CD4-positive, alpha-beta T cell treated with Interleukin-12 subunit alpha and Interleukin-12 subunit beta, for 1 hour (primary cell): ENCODE results near the gene TNFRSF12A.

Experiments used
- DNase-seq: peaks from one replicate; pipeline ENCODE4 v3.0.0-alpha.2; 2020

Gene TNFRSF12A

DNA sequence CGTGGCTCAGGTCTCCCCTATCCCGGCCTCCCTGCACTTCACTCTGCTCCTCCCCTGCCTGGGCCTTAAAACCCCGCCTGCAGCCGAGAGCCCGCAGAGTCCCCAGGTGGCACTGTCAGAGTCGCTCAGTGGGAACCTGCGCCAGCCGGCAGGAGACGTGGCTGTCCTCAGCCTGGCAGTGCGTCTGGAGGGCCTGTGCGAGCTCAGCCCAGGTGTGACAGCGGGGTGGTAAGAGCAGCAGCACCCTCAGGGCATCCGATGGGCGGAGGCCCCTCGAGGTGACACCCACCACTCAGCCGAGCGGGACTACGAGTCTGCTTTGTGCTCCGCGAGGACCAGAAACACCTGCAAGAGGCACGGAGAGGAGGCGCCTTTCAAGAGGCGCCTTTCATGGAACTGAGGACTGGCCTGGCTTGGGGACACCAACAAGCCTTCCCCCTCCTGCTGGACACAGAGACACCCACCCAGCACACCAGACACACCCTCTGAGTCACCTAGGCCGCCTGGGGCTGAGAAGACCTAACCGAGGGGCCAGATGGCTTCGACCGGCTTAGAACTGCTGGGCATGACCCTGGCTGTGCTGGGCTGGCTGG is 7.2 kb upstream of the TNFRSF12A start, which contains the start of gene CLDN9:
Gene CLDN9, plus strand, starts transcription at position 96 of the 593 bp plus-strand sequence. Its CDS starts 440 bp downstream, at position 536.
- no peak for DNase-seq

DNA sequence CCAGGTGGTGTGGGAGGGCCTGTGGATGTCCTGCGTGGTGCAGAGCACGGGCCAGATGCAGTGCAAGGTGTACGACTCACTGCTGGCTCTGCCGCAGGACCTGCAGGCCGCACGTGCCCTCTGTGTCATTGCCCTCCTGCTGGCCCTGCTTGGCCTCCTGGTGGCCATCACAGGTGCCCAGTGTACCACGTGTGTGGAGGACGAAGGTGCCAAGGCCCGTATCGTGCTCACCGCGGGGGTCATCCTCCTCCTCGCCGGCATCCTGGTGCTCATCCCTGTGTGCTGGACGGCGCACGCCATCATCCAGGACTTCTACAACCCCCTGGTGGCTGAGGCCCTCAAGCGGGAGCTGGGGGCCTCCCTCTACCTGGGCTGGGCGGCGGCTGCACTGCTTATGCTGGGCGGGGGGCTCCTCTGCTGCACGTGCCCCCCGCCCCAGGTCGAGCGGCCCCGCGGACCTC is 6.6 kb upstream of the TNFRSF12A start:
- DNase-seq: no peak

DNA sequence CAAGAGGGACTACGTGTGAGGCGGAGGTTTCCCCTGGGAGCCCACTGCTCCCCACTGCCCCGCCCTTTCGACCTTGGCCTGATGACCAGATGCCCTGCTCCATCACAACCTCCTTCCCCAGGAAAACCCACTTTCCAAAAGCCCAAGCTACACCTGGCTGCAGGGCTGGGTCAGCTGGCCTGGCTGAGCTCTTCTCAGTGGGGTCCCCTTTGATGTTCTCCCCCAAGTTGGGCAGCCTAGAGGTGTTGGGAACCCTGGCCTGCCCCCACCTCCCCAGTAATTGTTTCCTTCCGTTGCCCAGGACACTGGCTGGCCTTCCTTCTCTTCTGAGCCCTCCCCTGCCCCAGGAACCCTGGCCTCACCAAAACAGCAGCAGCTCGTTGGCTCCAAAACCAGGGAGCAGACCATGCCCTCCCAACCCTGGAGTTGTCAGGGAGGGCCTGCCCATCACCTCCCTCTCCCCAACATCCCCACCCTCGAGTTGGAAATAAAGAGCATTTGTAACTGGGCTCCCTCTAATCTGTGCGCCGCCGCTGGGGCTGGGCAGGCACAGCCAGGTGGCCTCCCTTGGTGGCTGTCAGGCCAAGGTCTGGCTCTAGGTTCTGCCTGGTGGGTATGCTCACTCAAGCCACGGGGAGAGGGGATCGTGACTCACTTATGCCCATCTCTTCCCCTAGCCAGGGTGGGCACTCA is 6.0 kb upstream of the TNFRSF12A start:
- DNase-seq: no peak

DNA sequence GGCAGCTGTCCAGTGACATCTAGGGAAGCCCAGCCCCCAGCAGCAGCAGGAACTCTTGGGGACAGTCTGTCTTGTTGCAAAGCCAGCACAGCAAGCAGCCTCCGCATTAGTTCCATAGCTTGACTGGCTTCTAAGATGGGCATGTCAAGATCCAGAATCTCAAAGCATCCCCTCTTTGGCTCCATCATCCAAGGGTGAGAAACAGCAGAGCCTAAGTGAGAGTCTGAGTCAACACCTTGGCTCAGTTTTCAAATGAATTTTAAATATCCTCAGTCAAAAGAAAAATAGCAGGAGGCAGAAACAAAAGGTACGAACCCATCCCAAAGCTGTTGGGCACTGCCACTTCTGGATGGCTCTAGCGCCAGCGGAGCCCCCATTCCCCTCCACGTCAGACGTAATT is 5.2 kb upstream of the TNFRSF12A start:
- DNase-seq: no peak

DNA sequence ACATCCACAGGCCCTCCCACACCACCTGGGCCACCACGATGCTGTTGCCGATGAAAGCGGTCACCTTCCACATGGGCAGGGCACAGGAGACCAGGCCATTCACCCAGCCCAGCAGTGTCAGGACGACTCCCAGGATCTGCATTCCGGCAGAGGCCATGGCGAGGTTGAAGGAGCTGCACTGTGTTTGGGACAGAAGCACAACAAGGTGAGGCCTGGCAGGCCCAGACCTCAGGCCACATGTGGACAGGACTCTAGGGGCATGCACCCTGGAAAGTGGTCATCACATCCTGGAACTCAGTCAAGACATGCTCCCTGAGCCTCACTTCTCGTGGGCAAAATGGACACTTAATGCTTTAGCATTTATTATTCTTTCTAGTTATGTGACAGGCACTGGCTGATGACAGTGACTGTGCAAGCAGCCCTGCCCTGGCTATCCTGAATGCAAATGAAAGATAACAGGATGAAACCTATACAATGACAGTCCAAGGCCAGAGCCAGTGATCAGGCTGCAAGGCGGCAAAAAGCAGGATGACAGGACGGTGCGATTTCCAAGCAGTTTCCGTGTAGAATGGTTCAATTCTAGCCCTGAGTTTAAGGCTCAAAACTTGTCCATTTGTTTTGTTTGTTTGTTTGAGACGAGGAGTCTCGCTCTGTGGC is 4.2 kb upstream of the TNFRSF12A start:
- DNase-seq: no peak

DNA sequence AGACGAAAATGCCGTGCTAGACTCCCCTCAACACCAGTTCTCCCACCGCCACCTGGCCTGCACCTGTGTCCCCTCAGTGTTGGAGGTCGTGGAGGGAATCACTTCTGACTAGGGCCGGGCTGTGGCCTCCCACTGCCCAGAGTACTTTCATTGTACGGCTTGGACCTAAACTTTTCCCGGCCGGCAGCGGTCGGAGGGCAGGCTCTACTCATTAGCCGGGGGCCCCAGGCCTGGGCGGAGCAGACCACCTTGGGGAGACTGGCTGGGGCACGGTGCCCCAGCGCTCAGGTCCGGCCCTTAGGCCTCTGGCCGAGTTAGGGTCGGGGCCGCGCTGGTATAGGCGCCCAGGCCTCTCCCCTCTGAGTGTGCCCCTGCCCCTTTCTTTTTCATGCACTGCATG is 2.8 kb upstream of the TNFRSF12A start:
- DNase-seq: no peak

DNA sequence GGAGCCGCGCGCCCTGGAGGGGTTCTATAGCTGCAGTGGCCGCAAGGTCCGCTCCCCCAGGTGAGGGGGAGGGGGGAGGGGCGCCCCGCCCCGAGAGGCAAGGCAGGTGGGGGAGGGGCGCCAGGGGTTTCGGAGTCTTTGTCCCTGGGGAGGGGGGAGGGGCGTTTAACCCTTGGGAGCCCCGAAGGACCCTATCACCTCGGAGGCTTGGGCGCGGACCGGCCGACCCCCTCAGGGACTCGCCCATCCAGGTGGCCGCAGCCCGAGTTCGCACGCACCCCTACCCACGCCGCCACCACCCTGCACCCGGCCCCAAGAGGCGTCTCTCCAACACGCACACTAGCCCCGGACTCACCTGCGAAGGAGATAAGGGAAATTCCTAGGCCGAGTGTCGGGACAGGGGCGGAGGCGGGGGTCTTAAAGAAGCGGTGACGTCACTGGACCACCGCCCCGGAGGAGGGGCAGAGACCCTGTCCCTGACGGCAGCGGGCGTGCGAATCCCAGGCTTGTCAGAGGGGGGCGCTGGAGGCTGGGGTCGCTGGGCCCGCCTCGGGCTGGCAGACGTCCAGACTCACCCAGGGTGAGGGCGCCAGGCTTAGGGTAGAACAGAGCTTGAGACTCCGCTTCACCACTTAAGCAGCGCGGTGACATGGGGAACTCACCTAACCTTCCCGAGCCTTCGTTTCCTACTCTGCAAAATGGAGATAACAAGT is 2.2 kb upstream of the TNFRSF12A start, which contains the start of gene CLDN6:
Gene CLDN6, minus strand, starts transcription at position 390 of the 713 bp plus-strand sequence. CDS start 2,162 bp downstream, outside the sequence.
- DNase-seq: no peak

DNA sequence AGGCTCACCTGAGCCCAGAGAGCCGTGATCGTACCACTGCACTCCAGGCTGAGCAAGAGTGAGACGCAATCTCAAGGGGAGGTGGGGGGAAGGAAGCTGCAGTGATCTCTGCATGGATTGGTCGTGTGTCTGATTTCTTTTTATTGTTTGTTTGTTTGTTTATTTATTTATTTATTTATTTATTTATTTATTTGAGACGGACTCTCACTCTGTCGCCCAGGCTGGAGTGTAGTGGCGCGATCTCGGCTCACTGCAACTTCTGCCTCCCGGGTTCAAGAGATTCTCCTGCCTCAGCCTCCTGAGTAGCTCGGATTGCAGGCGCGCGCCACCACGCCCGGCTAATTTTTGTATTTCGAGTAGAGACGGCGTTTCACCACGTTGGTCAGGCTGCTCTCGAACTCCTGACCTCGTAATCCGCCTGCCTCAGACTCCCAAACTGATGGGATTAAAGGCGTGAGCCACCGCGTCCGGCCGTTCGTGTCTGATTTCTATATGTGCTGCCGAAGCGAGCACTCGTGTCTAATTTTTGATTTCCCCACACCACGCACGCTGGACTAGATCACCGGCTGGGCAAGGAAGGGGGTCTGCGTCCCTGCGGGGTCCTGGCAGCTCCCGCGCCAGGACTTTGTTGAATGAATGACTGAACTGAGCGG is 448 bp upstream of the TNFRSF12A start:
- DNase-seq: no peak

DNA sequence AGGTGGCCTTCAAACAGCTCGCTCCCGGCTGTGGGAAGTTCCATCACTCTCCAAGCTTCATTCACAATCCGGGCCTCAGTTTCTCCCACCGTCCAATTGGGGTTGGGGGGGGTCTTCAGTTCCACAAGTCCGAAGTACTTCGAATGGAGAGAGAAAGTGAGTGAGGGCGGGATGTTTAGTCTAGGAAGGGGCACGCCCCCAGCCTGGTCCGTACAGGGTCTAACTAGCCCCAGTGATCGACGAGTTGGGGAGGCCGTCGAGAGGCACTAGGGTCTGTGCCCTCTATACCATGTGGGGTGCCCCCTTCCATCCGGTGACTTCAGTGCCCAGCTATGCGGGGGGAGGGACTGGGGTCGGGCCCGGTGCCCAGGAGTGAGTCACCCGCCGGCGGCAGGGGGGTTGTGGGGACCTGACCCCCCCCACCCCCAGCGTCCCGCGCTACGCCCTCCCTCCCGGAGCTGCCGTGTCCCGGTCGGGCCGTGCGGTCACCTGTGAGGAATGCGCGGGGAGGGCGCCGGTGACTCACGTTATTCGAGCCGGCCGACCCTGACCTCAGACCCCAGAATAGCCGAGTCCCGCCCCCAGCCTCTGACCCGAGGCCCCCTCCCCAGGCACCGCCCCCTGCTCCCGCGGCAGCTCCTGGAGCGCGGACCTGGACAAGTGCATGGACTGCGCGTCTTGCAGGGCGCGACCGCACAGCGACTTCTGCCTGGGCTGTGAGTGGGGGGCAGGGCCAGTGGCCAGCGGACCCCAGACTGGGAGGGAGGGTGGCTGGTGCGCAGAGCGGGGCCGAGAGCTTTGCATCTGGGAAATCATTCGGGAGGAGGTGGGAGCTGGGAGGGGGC is 658 bp downstream of the TNFRSF12A start:
- DNase-seq: peak; percentile 74

DNA sequence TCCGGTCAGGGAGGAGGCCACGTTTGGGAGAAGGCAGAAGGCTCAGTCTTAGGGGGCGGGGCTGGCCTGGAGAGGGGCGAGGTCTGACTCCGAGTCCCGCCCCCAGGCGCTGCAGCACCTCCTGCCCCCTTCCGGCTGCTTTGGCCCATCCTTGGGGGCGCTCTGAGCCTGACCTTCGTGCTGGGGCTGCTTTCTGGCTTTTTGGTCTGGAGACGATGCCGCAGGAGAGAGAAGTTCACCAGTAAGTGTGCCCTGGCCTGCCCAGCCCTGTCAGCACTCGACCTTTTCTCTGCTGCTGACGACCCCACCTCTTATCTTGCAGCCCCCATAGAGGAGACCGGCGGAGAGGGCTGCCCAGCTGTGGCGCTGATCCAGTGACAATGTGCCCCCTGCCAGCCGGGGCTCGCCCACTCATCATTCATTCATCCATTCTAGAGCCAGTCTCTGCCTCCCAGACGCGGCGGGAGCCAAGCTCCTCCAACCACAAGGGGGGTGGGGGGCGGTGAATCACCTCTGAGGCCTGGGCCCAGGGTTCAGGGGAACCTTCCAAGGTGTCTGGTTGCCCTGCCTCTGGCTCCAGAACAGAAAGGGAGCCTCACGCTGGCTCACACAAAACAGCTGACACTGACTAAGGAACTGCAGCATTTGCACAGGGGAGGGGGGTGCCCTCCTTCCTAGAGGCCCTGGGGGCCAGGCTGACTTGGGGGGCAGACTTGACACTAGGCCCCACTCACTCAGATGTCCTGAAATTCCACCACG is 1.5 kb downstream of the TNFRSF12A start:
- DNase-seq: peak; percentile 66

DNA sequence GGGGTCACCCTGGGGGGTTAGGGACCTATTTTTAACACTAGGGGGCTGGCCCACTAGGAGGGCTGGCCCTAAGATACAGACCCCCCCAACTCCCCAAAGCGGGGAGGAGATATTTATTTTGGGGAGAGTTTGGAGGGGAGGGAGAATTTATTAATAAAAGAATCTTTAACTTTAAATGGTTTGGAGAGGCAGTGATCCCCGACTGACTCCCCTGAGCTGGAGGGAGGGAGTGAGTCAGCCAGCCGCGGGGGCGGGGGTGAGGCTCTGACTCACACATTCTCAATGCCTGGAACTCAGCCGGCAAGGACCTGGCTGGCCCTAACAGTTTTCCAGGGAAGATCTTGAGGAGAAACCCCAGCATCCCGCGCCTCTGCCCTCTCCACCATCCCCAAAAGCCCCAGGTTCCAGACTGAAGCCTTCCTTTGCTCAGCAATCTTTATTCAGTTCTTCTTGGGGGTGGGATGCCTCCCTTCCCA is 2.1 kb downstream of the TNFRSF12A start:
- peak; percentile 71 for DNase-seq

DNA sequence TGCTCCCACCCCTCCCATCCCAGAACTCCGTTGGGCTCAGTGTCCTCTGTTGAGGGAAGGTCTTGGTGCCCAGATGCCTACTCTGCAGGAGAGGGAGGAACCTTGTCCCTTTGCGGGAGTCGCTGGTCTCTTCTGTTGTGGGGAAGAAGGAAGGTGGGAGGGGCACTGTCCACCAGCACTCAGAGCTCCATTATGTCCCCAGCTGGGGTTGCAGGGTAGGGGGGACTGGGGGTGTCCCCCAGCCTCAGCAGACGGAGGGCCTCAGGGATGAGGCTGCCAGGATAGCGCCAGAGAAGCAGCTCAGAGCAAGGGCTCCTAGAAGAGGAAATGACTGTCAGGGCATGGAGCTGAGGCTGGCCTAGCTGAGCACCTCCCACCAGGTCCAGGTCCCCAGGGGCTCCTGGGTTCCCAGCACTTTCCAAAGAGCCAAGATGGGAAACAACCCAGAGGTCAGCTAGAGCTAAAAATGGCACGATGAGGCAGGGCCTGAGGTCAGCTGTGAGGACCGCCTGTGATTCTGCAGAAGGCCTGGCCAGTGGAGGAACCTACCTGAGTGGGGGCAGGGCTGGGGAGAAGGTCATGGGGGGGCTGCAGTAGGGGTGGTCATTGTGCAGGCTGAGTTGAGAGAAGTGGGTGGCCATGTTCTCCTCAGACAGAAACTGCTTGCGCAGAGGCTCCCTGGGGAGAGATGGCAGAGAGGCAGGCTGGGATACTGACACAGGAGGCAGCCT is 2.7 kb downstream of the TNFRSF12A start:
- no peak for DNase-seq

DNA sequence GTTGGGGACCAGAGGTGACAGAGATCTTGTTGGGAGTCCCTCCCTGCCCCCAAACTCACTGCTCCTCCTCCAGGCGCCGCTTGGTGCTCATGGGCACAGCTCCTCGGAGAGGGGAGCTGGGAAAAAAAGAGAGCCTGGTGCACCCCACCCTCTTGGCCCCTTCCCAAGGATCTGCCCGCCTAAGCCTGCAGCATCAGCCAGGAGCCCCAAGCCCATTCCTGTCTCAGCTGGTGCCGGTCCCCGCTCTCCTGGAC is 3.2 kb downstream of the TNFRSF12A start:
- no peak for DNase-seq

DNA sequence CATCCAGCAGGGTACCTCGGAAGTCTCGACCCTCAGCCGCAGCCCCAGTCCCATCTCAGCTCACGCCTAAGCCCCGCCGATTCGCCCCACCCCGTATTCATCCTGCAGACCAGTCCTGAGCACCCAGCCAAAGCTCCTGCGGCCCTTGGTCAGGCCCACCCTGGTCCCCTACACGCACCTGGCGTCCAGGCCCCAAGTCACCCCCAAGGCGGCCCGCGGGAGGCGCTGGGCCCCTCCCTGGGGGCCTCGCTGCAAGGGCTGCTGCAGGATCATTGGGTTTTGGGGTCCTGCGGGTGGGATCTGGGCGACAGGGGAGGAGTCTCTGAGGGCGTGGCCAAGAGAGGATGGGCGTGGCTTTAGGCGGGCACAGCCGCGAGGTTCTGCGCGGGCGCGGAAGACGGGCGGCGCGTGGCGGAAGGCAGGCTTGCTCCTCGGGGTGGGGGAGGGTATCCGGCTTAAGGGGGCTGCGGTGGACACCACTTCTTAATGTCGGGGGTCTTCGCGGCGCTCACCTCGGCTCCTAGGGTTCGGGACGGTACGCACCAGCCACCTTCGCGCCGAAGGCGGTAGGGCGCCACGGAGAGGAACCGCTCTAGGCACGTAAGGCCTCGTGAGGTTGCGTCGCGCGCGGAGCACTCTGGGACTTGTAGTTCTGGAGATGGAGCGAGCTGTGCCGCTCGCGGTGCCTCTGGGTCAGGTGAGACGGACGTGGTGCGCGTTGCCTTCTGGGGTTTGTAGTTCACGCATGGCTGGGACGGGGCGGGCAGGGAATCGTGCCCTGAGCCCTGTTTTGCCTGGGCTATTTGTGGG is 3.7 kb downstream of the TNFRSF12A start, which contains the start of the genes HCFC1R1 and THOC6:
Gene HCFC1R1, minus strand, starts transcription at position 274 of the 810 bp plus-strand sequence. Its CDS starts 1 bp downstream, at position 273.
Gene THOC6, plus strand, starts transcription at position 367 of the 810 bp plus-strand sequence. Its CDS starts 292 bp downstream, at position 659.
- DNase-seq: peak; percentile 96

DNA sequence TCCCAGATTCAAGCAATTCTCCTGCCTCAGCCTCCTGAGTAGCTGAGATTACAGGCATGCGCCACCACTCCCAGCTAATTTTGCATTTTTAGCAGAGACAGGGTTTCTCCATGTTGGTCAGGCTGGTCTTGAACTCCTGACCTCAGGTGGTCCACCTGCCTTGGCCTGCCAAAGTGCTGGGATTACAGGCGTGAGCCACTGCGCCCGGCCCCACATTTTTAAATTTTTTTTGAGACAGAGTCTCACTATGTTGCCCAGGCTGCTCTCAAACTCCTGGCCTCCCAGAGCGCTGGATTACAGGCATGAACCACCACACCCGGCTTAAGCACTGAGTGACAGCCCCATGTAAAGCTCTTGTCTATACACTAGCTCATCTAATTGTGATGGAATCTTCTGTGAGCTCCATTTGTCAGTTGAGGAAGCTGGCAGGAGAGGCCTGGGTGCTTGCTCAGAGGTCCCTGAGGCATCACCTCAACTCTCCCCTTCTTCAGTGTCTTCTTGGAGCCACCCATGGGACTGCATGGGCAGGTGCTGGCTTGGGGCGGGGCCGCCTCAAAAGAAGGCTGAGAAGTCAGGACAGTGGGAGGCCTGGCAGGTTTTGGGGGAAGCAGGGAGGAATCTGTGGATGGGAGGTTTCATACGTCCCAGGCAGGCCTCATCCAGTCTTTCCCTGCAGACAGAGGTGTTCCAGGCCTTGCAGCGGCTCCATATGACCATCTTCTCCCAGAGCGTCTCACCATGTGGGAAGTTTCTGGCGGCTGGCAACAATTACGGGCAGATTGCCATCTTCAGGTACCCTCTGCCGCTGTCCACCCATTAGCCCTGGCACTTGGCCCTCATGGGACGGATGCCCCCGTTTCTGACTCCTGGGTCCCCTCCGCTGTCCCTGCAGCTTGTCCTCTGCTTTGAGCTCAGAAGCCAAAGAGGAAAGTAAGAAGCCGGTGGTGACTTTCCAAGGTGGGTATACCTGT is 5.1 kb downstream of the TNFRSF12A start:
- DNase-seq: no peak

DNA sequence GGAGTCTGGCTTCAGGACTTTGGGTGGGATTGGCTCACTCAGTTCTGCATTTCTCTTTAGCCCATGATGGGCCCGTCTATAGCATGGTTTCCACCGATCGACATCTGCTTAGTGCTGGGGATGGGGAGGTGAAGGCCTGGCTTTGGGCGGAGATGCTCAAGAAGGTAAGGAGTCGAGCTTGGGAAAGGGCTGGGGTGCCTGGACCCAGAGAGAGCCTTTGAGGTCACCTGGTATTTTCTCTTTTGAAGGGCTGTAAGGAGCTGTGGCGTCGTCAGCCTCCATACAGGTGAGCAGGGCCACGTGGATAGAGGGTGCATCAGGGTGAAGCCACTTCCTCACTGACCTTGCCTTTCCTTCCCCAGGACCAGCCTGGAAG is 5.8 kb downstream of the TNFRSF12A start:
- no peak for DNase-seq

DNA sequence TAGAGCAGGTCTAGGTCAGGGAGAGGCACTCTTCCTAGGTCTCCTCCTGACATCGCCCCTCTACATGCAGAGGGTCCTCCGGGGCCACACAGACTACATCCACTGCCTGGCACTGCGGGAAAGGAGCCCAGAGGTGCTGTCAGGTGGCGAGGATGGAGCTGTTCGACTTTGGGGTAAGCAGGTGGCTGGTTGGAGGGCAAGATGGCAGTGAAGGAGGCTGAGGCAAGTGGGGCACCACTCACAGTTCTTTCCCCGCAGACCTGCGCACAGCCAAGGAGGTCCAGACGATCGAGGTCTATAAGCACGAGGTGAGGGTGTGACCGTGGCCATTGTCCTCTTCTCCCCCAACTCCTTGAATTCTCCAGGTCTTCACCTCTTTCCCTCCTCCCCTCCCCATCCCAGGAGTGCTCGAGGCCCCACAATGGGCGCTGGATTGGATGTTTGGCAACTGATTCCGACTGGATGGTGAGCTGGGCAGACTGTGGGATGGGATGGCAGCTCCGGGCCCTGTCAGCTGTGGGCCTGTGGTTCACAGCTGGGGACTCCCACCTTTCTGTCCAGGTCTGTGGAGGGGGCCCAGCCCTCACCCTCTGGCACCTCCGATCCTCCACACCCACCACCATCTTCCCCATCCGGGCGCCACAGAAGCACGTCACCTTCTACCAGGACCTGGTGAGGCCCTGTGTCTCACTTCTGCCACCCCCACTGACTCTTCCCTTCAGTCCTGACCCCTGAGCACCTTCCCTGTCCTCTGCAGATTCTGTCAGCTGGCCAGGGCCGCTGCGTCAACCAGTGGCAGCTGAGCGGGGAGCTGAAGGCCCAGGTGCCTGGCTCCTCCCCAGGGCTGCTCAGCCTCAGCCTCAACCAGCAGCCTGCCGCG is 6.7 kb downstream of the TNFRSF12A start:
- no peak for DNase-seq
